GM18870 (cell line): ENCODE measurements around the gene OASL.

Experiments used
- ATAC-seq: cut with Tn5 transposase; IDR thresholded peaks from one replicate; pipeline ENCODE4 v1.9.1; 2021; ENCODE audit warnings: moderate library complexity; ENCODE audit not compliant: unreplicated experiment

OASL gene

DNA sequence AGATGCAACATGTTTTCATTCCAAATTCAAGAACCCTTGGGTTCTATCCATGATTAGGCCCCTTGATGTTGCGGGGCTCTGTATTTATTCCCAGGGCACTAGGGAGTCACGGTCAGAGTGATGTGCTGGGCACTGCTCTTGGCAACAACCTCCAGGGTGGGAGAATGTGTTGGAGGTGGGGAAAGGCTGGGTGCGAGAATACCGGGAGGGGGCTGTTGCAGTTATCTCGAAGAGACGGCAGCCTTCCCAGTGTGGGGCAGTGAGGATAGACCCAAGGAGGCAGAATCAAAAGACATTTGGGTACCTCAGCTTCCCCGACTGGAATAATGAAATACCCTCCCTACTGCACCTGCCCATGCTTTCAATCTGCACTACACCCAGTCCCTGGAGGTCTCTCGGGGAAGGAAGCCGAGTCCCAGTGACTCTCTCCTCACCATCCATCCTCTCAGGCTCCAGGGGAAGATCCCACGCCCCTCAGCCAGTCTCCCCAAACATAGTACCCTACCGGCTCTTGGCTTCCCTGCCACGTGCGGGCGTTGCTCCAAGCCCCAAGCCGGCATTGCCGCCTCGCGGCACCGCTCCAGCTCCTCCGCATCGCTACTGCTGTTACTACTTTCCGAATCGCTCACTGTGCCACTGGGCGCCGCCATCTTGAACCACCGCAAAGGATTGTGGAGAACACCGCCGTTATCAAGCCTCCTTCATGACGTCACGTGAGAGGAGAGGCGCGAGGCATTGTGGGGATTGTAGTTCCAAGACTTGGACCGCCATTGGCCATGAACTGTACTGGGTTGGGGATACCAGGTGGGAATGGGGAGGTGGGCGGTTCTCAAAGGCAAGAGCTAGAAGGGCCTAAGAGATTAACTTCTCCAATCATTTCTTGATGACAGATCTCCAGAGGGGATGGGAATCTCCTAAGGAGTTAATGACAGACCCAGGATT is 22.9 kb downstream of the OASL start, which contains the start of gene C12orf43:
Gene C12orf43 (minus strand): TSS at position 663 of the 942 bp plus-strand sequence. CDS start 13 bp downstream, at position 650.
- ATAC-seq = peak; percentile 87

DNA sequence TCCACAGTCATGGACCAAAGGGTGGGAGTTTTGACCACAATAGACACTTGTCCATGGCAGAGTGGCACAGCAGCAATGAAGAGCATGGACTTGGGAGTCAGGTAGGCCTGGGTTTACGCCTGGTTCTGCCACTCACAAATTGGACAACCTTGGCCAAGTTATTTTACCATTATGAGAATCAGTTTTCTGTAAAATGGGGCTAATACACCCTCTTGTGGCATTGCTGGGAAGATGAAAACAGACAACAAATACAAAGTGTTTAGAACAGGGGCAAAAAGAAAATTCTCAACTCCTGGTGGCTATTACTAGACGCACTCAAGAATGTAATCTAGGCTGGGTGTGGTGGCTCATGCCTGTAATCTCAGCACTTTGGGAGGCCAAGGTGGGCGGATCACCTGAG is 25.3 kb downstream of the OASL start:
- no peak for ATAC-seq

DNA sequence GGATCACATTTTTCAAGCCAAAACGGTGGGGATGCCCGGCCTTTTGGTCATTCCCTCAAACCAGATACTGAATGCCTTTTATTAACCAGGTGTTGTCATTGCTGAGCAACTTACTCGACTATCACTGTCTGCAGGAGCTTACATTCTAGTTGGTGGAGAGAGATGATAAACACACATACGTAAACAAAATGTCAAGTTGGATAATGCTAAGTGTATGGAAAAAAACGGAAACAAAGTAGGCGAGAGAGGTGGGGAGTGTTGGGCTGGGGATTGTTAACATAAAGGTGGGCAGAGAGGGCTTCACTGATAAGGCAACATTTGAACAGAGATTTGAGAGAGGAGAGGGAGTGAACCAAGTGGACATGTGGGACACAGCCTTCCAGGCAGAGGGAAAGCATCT is 27.2 kb downstream of the OASL start:
- no peak for ATAC-seq

DNA sequence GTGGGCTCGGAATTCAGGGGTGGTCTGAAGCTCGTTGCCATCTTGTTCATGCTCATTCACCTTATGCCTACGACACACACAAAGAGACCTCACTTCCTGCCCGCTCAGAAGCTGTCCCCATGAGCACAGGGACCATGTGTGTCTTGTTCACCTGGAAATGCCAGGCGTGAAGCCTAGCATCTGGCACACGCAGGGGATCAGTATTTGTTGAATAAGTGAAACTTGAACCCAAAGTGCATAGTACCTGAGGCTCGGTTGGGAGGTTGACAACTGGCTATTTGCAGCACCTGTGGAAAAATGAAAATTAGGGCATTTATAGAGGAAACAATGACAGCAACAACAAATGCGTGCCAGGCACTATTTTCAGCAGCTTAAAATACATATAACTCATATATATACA is 28.2 kb downstream of the OASL start:
- no peak for ATAC-seq

DNA sequence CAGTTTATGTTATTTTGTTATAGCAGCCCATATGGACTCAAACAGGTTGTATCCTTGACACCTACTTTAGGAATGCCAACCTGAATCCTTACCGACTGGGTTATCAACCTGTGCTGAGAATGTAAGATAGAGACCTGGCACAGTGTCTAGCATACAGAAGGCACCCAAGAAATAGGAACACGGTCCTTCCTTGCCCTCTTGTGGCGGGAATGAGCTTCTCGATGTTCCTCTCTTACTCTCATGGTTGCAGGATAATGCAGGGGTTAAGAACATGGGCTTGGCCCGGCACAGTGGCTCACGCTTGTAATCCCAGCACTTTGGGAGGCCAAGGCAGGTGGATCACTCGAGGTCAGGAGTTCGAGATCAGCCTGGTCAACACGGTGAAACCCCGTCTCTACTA is 29.3 kb downstream of the OASL start:
- no peak for ATAC-seq

DNA sequence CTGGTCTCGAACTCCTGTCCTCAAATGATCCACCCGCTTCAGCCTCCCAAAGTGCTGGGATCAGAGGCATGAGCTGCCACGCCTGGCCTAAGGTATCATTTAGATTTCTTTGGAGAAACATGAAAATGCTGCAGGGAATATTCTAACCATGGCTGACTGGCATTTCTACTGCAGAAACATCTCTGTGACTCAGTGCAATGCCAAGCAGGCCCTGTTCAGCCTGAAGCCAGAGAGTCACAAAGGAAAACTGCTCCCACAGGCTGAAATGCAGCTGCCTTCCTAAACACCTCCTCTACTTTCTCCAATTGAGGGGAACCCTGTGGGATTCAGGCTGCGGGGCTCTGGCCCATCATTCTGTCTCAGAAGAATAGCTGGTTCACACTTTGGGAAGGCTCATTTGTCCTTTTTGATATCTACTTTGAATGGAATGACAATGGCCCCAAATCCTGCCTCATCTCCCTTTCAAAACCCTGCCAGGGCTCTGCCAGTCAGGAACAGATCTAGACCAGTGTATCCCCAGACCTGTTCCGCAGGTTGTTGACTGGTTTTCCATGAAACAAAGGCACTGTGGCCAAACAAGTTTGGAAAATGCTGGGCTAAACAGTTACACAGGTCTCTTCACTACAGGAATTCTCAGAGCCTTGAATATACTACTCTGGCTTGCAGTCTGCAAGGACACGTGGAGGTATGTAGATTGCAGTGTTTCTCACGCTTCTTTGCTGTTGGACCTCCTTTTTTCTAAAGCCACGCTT is 30.5 kb downstream of the OASL start:
- ATAC-seq = no peak

DNA sequence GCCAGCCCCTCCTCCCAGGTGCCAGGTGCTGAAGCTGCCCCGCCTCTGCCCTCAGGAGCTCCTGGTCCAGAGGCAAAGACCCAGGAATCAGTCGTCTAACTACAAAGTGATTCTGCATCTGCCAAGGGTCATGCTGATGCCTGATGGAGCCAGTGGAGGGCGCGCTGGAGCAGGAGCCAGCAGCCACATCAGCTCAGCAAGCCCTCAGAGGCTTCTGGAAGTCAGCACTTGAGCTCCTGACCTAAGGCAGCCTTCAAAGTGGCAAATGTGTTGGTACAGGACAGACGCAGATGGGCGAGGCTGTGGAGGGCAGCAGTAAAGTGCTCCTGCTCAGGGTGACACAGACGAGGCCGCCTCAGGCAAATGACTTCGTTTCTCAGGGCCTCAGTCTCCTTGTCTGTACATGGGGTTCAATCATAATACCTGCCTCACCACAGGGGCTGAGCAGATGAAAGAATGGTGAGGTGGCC is 33.7 kb downstream of the OASL start:
- no peak for ATAC-seq

DNA sequence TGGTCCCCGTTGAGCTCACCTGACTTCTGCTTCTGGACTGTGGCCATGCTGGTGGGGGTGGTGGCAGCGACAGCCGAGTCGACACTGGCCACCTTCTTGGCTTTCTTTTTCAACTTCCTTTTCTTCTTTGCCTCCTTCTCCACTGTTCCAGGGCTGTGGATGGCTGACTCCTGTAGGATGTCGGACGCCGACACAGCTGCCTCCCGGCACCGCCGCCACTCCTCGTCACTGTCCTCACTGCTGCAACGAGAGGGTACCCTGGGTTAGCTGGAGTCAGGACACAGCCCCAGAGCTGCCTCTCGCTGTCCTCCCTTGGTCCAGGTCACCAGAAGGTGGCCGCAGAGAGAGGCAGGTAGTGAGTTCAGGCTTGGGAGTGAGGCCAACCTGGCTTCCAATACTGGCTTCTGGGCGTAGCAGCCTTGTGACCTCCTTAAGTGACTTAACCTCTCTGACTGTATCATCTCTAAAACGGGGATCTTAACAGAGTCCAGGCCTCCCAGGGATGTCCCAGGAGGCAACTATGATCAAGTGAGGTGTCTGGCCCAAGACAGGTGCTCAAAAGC is 34.7 kb downstream of the OASL start:
- no peak for ATAC-seq

DNA sequence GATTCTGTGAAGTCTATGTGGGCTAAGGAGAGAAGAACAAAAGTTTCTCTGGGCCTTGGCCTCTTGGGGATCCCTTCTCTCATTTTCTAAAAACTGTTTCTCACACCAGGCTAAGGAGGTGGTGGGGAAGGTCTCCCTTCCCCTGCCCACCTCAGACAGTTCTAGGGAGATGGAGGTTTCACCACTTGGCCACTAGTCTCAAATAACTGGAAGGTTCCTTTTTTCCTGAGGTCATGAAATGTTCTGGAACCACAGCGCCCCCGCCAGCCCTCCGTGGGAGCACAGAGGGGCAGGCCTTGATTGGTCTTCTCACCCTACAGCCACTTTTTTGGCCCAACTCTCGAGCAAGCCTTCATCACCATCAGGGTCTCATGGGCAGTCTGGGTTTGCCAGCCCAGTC is 35.4 kb downstream of the OASL start:
- ATAC-seq = no peak

DNA sequence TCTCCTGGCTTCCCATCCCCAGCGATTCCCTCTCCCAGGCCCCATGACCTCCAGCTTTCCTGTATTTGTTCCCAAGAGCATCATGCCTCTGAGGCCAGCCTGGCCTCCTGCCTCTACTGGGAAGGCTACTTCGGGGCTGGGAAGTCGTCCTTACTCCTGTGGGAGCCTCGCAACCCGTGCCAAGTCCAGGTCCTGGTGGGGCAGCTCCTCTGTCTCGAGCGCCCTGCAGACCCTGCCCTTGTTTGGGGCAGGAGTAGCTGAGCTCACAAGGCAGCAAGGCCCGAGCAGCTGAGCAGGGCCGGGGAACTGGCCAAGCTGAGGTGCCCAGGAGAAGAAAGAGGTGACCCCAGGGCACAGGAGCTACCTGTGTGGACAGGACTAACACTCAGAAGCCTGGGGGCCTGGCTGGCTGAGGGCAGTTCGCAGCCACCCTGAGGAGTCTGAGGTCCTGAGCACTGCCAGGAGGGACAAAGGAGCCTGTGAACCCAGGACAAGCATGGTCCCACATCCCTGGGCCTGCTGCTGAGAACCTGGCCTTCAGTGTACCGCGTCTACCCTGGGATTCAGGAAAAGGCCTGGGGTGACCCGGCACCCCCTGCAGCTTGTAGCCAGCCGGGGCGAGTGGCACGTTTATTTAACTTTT is 37.1 kb downstream of the OASL start:
- no peak for ATAC-seq

DNA sequence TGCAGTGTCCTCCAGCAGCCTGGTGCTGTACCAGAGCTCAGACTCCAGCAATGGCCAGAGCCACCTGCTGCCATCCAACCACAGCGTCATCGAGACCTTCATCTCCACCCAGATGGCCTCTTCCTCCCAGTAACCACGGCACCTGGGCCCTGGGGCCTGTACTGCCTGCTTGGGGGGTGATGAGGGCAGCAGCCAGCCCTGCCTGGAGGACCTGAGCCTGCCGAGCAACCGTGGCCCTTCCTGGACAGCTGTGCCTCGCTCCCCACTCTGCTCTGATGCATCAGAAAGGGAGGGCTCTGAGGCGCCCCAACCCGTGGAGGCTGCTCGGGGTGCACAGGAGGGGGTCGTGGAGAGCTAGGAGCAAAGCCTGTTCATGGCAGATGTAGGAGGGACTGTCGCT is 38.0 kb downstream of the OASL start:
- no peak for ATAC-seq

DNA sequence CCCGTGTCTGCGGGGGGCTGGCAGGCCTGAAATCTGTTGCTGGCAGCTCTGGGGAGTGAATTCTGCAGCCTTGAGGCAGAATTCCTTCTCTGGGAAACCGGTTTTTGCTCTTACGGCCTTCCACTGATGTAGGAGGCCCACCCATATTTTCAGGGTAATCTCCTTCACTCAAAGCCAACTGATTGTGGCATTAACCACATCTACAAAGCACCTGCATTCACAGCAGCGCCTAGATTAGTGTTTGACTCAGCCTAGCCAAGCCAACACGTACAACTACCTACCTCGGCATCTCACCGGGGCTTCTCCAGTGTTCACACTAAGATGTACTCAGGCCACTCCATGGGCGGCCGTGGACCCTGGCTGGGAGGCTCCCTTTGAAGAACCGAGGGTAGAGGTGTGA is 38.5 kb downstream of the OASL start:
- no peak for ATAC-seq

DNA sequence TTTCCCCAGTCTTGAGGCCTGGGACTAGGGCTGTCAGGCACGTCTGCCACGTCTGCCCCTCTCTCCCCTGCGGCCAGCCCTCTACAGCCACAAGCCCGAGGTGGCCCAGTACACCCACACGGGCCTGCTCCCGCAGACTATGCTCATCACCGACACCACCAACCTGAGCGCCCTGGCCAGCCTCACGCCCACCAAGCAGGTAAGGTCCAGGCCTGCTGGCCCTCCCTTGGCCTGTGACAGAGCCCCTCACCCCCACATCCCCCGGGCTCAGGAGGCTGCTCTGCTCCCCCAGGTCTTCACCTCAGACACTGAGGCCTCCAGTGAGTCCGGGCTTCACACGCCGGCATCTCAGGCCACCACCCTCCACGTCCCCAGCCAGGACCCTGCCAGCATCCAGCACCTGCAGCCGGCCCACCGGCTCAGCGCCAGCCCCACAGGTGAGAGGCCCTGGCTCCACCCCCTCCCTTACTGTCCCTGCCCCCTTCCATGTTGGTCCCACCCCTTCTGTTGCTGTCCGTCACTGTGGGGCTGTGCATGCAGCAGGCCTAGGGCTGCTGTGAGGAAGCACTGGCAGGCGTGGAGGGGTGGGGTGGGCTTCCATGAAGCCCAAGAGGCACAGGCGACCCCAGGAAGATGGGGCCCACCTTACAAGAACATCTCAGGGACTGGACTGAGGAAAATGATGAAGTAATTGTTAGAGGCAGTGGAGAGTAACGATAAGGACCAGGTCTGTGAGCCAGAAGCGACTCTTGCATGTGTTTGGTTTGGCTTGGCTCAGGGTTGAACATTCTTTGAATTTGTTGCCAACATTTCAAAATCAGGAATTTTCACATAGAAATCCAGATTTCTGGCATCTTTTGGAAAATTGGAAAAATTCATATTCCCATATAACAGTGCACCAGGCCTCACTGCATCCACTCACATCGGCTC is 39.6 kb downstream of the OASL start:
- no peak for ATAC-seq

DNA sequence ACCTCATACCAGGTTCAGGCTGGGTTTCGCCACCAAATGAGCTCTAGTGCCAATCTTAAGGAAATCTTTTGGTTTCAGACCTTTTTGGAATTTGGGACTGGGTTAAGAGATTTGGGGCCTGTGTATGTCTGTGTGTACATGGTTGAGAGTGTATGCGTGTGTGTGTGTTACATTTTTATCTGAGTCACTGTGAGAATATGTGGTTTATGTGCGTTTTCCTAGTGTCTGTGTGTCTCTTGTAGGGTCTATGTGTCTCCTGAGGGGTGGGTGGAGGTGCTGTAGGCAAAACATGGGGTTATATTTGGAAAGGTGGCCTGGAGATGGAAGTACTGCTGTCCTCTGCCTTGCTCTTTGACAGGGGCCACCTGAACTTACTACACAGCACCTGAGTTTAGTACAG is 40.6 kb downstream of the OASL start:
- ATAC-seq = no peak

DNA sequence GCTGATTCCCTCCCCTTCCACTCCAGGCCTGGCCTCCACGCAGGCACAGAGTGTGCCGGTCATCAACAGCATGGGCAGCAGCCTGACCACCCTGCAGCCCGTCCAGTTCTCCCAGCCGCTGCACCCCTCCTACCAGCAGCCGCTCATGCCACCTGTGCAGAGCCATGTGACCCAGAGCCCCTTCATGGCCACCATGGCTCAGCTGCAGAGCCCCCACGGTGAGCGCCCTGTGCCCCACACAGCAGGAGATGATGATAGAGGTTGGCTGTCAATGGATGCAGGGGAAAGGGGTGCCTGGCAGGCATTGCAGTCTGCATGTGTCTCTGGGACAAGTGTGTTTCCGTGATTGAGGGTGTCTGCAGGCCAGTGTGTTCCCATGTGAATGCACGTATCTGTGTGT is 41.6 kb downstream of the OASL start:
- ATAC-seq = no peak

DNA sequence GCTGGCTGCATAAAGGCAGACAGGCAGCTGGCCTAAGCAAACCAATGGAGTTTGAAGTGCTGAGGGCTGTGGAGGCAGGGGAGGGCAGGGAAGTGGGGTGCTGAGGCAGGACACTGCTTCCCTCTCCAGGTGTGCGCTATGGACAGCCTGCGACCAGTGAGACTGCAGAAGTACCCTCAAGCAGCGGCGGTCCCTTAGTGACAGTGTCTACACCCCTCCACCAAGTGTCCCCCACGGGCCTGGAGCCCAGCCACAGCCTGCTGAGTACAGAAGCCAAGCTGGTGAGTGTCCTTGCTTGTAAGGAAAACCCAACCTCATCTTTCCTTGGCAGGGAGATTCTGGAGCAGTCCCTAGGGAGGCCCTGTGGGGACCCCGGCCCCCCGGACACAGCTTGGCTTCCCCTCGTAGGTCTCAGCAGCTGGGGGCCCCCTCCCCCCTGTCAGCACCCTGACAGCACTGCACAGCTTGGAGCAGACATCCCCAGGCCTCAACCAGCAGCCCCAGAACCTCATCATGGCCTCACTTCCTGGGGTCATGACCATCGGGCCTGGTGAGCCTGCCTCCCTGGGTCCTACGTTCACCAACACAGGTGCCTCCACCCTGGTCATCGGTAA is 42.8 kb downstream of the OASL start:
- ATAC-seq = no peak

DNA sequence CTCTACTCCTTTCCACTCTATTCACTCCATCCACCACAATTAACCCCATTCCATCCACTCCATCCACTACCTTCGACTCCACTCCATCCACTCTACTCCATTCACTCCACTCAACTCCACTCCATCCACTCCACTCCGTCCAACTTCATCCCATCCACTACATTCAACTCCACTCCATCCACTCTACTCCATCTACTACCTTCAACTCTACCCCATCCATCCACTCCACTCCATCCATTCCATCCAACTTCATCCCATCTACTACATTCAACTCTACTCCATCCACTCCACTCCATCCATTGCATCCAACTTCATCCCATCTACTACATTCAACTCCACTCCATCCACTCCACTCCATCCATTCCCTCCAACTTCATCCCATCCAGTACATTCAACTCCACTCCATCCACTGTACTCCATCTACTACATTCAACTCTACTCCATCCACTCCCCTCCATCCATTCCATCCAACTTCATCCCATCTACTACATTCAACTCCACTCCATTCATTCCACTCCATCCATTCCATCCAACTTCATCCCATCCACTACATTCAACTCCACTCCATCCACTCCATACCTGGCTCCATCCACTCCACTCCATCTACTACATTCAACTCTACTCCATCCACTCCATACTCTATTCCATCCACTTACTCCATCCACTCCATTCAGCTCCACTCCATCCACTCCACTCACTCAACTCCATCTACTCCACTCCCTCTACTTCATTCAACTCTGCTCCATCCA is 44.3 kb downstream of the OASL start:
- no peak for ATAC-seq

DNA sequence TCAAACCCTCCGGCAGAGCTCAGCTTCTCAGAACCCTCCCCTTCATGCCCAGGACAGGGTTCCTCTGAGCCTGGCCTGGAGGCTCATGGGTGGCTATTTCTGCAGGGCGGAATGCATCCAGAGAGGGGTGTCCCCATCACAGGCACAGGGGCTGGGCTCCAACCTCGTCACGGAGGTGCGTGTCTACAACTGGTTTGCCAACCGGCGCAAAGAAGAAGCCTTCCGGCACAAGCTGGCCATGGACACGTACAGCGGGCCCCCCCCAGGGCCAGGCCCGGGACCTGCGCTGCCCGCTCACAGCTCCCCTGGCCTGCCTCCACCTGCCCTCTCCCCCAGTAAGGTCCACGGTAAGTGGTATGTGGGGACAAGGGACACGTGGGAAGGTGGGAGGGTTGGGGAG is 45.0 kb downstream of the OASL start:
- no peak for ATAC-seq

DNA sequence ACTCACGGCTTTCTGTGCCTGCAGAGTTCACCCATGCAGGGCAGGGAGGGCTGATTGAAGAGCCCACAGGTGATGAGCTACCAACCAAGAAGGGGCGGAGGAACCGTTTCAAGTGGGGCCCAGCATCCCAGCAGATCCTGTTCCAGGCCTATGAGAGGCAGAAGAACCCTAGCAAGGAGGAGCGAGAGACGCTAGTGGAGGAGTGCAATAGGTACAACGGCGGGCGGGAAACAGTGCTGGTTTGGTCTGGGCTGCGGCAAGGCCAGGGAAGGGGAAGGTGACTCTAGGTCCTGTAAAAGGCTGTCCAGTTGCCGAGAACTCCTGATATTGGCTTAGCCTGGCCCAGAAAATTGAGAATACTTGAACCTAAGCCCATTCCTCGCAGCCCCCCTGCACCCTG is 45.5 kb downstream of the OASL start:
- no peak for ATAC-seq
